VCaP (cell line): ENCODE data around the gene ELAVL3.
"Not testable (repeated sequence)": the region's sequence is repeated elsewhere in the genome, so short reads cannot be mapped to it uniquely, and the experiment has no call there.

Source experiments
- H3K27ac ChIP-seq: fragments of 450-650 bp; 2 replicates; pipeline ENCODE4 v1.5.1; 2017
- TF ChIP-seq, protein P1 (sequence below): fragments of 450-650 bp; conservative IDR thresholded peaks from 2 replicates; pipeline ENCODE4 v1.5.1; 2017; ENCODE audit warnings: mild to moderate bottlenecking, moderate library complexity

The ELAVL3 gene

DNA sequence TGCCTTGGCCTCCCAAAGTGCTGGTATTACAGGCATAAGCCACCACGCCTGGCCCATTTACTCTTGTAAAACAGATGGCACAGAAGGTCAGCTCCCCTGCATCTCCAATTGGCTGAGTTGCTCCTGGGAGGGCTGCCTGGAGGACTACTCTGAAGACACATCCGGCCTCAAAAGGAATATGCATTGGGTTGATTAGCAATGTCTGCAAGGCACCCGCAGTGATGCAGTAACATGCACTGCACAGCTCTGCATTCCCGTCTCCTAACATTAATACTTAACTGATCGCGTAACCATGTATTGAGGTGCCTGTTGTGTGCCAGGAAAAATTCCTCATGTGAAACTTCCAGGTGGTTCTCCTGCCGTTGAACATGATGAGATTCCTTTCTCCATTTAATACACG lies 5.0 kb downstream of the ELAVL3 start:
- TF ChIP-seq, protein P1, sequence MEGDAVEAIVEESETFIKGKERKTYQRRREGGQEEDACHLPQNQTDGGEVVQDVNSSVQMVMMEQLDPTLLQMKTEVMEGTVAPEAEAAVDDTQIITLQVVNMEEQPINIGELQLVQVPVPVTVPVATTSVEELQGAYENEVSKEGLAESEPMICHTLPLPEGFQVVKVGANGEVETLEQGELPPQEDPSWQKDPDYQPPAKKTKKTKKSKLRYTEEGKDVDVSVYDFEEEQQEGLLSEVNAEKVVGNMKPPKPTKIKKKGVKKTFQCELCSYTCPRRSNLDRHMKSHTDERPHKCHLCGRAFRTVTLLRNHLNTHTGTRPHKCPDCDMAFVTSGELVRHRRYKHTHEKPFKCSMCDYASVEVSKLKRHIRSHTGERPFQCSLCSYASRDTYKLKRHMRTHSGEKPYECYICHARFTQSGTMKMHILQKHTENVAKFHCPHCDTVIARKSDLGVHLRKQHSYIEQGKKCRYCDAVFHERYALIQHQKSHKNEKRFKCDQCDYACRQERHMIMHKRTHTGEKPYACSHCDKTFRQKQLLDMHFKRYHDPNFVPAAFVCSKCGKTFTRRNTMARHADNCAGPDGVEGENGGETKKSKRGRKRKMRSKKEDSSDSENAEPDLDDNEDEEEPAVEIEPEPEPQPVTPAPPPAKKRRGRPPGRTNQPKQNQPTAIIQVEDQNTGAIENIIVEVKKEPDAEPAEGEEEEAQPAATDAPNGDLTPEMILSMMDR = no peak

DNA sequence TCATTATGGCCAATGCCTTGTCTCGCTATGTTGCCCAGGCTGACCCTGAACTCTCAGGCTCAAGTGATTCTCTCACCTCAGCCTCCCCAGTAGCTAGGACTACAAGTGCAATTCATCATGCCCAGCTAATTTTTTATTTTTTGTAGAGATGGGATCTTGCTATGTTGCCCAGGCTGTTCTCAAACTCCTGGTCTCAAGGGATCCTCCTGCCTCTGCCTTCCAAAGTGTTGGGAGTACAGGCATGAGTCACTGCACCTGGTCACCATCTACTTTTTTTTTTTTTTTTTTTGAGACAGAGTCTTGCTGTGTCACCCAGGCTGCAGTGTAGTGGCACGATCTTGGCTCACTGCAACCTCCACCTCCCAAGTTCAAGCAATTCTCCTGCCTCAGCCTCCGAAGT lies 5.5 kb downstream of the ELAVL3 start:
- H3K27ac ChIP-seq = not testable (repeated sequence)

More for the DNA sequence above, 5.0 kb downstream of the ELAVL3 start:
- H3K27ac ChIP-seq = no peak overlapping the region

DNA sequence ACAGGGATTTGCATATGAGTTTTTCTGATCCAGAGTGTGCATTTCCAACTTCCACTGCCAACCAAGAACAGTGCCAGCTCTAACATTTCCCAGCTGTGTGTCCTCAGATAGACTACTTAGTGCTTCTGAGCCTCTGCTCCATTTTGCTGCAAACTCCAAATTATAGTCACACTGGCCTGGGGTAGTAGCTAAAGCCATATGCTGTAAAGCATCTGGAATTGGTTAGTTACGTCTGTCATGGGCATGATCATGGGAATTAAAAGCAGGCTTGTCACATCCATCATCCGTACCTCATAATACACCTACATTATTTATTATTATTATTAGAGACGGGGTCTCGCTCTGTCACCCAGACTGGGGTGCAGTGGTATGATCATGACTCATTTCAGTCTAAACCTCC lies 7.1 kb downstream of the ELAVL3 start:
- TF ChIP-seq, protein P1 = no peak
- no peak overlapping the region for H3K27ac ChIP-seq

DNA sequence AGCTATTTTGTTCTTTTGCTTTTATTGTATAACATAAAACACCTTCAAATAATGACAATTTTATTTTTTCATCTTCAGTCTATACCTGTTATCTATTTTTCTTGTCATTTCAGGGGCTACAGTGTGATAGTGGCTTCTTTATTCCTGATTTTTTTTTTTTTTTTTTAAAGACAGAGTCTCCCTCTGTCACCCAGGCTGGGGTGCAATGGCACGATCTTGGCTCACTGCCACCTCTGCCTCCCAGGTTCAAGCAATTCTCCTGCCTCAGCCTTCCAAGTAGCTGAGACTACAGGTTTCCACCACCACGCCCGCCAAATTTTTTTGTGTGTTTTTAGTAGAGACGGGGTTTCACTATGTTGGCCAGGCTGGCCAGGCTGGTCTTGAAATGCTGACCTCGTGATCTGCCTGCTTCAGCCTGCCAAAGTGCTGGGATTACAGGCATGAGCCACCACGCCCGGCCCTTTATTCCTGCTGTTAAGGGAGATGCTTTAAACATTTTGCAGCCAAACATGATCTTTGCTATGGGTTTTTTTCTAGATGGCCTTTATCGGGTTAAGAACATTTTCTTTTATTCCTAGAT lies 12.5 kb downstream of the ELAVL3 start:
- H3K27ac ChIP-seq = not testable (repeated sequence)

DNA sequence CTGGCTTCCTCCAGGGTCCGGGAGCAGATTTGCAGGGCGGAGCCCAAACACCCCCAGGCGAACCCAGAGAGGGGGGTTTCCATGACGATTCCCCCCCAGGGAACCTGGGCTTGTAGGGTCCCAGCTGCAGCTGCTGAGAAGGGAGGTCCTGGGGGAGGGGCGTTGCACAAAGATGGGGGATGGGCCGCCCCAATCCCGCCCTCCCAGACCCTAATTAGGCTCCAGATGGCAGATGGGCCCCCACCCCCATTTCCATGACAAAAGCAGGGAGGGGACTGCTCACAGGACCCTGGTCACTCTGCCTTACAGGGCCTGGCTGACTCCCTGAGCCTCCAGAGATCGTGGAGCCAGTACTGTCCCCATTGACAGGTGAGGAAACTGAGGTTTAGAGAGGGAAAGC lies 15.2 kb downstream of the ELAVL3 start:
- H3K27ac ChIP-seq = no peak overlapping the region
- TF ChIP-seq, protein P1 = no peak

DNA sequence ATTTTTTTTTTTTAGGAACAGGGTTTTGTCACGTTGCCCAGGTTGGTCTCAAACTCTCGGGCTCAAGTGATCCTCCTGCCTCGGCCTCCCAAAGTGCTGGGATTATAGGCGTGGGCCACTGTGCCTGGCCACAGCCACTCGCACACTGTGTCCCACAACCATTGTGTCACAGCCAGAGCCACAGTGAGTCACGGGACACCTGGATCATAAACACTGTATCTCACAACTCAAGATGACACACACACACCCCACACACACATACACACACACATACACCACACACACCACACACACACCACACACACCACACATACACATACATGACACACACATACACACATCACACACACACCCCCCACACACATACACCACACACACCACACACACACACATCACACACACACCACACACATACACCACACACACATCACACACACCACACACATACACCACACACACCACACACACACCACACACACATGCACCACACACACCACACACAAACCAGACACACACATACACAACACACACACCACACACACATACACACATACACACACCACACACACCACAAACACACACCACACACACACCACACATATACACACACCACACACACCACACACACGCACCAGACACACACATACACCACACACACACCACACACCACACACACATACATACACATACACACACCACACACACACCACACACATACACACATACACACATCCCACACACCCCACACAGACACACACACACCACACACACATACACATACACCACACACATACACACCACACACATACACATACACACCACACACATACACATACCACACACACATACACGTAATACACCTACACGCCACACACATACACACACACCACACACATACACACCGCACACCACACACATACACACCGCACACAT lies 16.2 kb downstream of the ELAVL3 start:
- no peak overlapping the region for H3K27ac ChIP-seq
- TF ChIP-seq, protein P1 = no peak

DNA sequence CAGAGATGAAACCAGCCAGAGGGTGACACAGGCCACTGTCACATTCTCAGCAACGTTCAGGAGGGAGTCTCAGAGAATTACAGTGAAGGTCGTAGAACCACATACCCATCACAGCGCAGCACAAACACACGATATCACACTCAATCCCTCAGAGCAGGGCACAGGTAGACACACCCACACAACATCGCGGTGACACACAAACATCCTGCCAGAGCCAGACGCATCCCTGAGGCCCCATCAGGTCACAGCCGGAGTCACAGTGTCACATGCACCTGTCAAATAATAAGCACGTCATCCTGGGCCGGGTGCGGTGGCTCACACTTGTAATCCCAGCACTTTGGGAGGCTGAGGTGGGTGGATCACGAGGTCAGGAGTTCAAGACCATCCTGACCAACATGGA lies 17.5 kb downstream of the ELAVL3 start:
- H3K27ac ChIP-seq = no peak overlapping the region
- TF ChIP-seq, protein P1 = no peak

DNA sequence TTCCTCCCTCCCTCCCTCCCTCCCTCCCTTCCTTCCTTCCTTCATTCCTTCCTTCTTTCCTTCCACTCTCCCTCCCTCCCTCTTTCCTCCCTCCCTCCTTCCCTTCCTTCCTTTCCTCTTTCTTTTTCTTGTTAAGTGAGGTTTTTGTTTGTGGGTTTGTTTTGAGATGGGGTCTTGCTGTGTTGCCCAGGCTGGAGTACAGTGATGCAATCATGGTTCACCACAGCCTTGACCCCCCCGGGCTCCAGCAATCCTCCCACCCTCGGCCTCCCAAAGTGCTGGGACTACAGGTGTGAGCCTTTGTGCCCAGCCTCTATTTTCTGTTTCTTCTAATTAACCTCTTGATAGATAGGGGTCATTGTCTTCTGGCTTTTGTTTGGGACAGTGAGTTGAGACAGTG lies 19.4 kb downstream of the ELAVL3 start:
- TF ChIP-seq, protein P1 = no peak
- H3K27ac ChIP-seq = no peak overlapping the region
